HG02885 (cell line): Measurements from ENCODE around the gene MTUS2.

ENCODE experiments used
- ATAC-seq: cut with Tn5 transposase; IDR thresholded peaks from one replicate; pipeline ENCODE4 v1.9.1; 2021; ENCODE audit warnings: mild to moderate bottlenecking; ENCODE audit not compliant: unreplicated experiment, poor library complexity

Gene MTUS2

GRCh38 chr13:29464105-29464679 lies 644.1 kb downstream of the MTUS2 start:
- ATAC-seq, result no peak

GRCh38 chr13:29465741-29466293 lies 645.7 kb downstream of the MTUS2 start:
- ATAC-seq, result no peak

- no peak for ATAC-seq
Measured at GRCh38 chr13:29471551-29471950, 651.4 kb downstream of the MTUS2 start.

- ATAC-seq, result peak; percentile 74
Measured at GRCh38 chr13:29472332-29472961, 652.3 kb downstream of the MTUS2 start.

GRCh38 chr13:29473166-29473565 lies 653.0 kb downstream of the MTUS2 start:
- ATAC-seq, result no peak

- ATAC-seq, result no peak
Measured at GRCh38 chr13:29474991-29475390, 654.9 kb downstream of the MTUS2 start.

- ATAC-seq, result no peak
Measured at GRCh38 chr13:29476046-29476445, 655.9 kb downstream of the MTUS2 start.

GRCh38 chr13:29479716-29480492 lies 659.8 kb downstream of the MTUS2 start:
- ATAC-seq, result no peak

GRCh38 chr13:29480893-29481525 lies 660.9 kb downstream of the MTUS2 start:
- no peak for ATAC-seq

- ATAC-seq, result no peak
Measured at GRCh38 chr13:29481603-29482002, 661.5 kb downstream of the MTUS2 start.

- no peak for ATAC-seq
Measured at GRCh38 chr13:29482504-29482903, 662.4 kb downstream of the MTUS2 start.

- ATAC-seq, result no peak
Measured at GRCh38 chr13:29483211-29483610, 663.1 kb downstream of the MTUS2 start.

- no peak for ATAC-seq
Measured at GRCh38 chr13:29483623-29484022, 663.5 kb downstream of the MTUS2 start.

- no peak for ATAC-seq
Measured at GRCh38 chr13:29484236-29484635, 664.1 kb downstream of the MTUS2 start.

- ATAC-seq, result no peak
Measured at GRCh38 chr13:29484796-29485195, 664.7 kb downstream of the MTUS2 start.

- ATAC-seq, result no peak
Measured at GRCh38 chr13:29486551-29486950, 666.4 kb downstream of the MTUS2 start.

GRCh38 chr13:29487466-29488454 lies 667.6 kb downstream of the MTUS2 start:
- no peak for ATAC-seq

GRCh38 chr13:29489650-29490560 lies 669.8 kb downstream of the MTUS2 start:
- ATAC-seq, result no peak

GRCh38 chr13:29490561-29490885 lies 670.4 kb downstream of the MTUS2 start:
- no peak for ATAC-seq
